PFSK-1 (cell line): ENCODE measurements around the gene GCLC.

ENCODE experiments used
- FOXP2 ChIP-seq: optimal IDR thresholded peaks from 2 replicates; pipeline ENCODE3; 2011; ENCODE audit warnings: borderline replicate concordance, control low read depth, inconsistent platforms; ENCODE audit not compliant: insufficient read depth; ENCODE audit errors: extremely low read length, extremely low read depth
- POLR2AphosphoS5 ChIP-seq: IDR thresholded peaks from 2 replicates; pipeline ENCODE4 v1.6.1; 2012; ENCODE audit warnings: low read depth, mild to moderate bottlenecking, control low read depth, low read length, moderate library complexity
- SIN3A ChIP-seq: IDR thresholded peaks from 2 replicates; pipeline ENCODE4 v1.6.1; 2012; ENCODE audit warnings: mild to moderate bottlenecking, low read length, moderate library complexity, borderline replicate concordance; ENCODE audit not compliant: insufficient read depth
- TAF1 ChIP-seq: IDR thresholded peaks from 2 replicates; pipeline ENCODE4 v1.6.1; 2012; ENCODE audit warnings: low read length, control low read depth, borderline replicate concordance; ENCODE audit not compliant: insufficient read depth
- TF ChIP-seq, protein P1 (sequence below), 2 experiments: IDR thresholded peaks; 2 replicates each; pipeline versions ENCODE4 v1.6.1 to v1.8.0; 2011 to 2012; ENCODE audit warnings: low read depth in 2 of 2, low read length in 2 of 2, control low read depth in 1 of 2, inconsistent platforms in 1 of 2, mild to moderate bottlenecking in 1 of 2, moderate library complexity in 1 of 2; ENCODE audit not compliant: insufficient read depth in 1 of 2

The GCLC gene

DNA sequence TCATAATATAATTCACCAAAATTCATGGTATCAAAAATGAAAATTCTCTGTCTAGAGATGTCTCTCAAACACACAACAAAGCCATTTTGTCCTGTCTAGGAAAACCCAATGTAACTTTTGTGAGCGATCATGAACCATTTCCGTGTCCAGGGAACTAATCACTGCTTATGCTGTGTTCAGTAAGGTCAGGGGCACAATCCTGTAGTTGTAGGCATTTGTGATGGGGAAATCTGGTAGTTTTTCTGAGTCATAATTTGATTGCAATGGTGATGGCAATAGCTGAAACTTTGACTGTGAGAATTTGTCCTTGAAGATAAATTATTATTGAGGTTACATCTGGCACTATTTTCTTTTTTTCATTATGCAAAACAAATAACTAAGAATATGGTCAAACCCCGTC lies 21.0 kb upstream of the GCLC start:
- TF ChIP-seq, protein P1, sequence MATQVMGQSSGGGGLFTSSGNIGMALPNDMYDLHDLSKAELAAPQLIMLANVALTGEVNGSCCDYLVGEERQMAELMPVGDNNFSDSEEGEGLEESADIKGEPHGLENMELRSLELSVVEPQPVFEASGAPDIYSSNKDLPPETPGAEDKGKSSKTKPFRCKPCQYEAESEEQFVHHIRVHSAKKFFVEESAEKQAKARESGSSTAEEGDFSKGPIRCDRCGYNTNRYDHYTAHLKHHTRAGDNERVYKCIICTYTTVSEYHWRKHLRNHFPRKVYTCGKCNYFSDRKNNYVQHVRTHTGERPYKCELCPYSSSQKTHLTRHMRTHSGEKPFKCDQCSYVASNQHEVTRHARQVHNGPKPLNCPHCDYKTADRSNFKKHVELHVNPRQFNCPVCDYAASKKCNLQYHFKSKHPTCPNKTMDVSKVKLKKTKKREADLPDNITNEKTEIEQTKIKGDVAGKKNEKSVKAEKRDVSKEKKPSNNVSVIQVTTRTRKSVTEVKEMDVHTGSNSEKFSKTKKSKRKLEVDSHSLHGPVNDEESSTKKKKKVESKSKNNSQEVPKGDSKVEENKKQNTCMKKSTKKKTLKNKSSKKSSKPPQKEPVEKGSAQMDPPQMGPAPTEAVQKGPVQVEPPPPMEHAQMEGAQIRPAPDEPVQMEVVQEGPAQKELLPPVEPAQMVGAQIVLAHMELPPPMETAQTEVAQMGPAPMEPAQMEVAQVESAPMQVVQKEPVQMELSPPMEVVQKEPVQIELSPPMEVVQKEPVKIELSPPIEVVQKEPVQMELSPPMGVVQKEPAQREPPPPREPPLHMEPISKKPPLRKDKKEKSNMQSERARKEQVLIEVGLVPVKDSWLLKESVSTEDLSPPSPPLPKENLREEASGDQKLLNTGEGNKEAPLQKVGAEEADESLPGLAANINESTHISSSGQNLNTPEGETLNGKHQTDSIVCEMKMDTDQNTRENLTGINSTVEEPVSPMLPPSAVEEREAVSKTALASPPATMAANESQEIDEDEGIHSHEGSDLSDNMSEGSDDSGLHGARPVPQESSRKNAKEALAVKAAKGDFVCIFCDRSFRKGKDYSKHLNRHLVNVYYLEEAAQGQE (IDR thresholded peaks at IDR 0.05; ENCODE audit: insufficient read depth in 1 of 2, low read depth in 2 of 2, low read length in 2 of 2), result no peak
- TF ChIP-seq SIN3A (no peak), TAF1 (no peak), POLR2AphosphoS5 (no peak), FOXP2 (no peak)

DNA sequence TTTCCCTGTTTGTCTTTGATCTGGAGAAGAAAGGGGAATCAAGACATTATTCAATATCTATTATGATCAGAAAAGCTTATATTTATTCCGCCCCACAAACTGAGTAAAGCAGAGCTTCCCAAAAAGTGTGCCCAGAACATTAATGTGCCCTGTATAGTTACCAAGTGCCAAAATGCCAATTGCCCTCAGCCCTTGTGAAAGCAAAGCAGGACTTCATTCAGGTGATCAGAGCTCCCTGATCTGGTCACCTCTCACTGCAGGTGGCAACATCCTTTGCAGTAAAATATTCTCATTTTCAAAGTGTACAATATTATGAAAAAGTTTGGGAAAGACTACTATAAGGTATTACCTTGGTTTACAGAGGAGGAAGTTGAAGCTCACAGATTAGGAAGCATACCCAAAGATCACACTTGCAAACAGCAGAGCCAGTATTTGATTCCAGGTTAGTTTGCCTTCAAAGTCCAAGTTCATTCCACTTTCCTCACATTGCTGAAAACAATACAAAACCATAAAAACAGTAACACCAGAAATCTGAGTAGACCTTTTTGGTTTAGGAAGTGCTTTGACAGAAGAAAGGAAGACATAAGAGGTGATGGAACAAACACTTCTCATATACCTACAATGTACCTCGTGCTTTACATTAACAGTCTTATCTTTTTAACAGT lies 19.6 kb upstream of the GCLC start:
- TF ChIP-seq POLR2AphosphoS5 (no peak), TAF1 (no peak), FOXP2 (no peak), SIN3A (no peak)
- TF ChIP-seq, protein P1 (IDR thresholded peaks at IDR 0.05; ENCODE audit: insufficient read depth in 1 of 2, low read depth in 2 of 2, low read length in 2 of 2), result no peak

DNA sequence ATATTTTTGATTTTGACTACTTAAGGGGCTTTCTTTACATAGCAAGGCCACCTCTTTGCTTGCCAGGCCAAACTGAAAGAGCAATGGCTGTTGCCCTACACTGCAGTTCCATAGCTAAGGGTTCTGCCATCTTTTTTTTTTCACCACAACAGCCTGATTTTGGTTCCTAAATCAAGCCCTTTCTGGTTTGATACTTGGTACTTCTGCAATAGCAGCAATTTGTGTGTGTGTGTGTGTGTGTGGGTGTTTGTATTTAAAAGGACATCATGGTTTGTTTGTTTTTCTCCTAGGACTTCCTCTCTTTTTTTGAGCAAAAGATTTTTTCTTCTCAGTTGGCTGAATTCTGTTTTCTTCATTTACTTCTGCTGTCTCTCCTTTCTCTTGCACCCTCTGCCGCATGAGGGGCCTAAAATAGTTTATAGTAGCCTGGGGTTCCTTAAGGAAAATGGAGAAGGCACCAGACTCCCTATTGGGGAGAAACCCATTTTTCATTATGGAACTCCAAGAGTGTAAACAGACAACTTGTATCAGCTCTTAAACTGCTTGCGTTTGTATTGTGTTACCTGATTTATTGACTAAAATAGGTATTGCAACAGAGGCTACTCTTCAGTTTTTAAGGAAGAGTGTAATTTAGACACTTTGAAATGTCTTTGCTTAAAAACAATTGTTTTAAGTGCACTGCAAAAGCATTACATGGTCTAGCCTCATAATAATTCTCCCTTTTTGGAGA lies 12.2 kb upstream of the GCLC start:
- TF ChIP-seq TAF1, result no peak
- no peak for TF ChIP-seq POLR2AphosphoS5
- TF ChIP-seq FOXP2, result no peak
- no peak for TF ChIP-seq SIN3A
- TF ChIP-seq, protein P1 (IDR thresholded peaks at IDR 0.05; ENCODE audit: insufficient read depth in 1 of 2, low read depth in 2 of 2, low read length in 2 of 2), result no peak

DNA sequence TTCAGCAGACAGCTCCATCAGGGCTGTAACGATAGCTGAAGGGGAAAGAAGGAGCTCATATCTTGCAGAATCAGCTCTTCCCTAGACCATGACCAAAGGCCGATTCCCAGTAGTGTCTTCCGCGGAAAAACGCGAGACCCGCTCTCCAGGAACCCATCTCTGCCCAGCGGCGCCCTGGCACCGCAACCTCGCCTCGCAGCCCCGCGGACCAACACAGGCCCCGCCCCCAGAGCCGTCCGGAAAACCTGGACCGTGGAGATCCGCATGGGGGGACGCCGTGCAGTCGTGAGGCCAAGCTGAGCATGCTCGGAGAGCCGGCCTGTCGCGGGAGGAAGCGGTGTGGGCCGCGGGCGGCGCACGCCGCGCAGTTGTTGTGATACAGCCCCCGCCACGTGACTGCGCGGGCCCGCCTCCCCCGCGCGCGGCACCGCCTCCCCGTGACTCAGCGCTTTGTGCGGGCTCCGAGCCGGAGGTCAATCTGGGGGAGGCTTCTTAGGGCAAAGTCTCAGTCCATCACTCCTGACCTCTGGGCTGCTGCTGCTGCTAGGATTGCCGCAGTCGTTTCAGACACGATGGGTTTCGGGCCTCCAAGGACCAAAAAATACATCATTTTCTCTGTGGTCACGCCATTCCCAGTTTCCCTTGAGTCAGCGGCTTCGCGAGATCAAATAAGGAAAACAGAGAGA lies 3.1 kb upstream of the GCLC start:
- TF ChIP-seq TAF1, result no peak
- TF ChIP-seq, protein P1 (IDR thresholded peaks at IDR 0.05; ENCODE audit: insufficient read depth in 1 of 2, low read depth in 2 of 2, low read length in 2 of 2), result no peak
- peak; percentile 98 for TF ChIP-seq FOXP2
- TF ChIP-seq SIN3A, result peak; percentile 83; the same call in 1 of the 2 replicates
- 0 out of 2 replicates have a peak, but pooled peaks have one; percentile 31 for TF ChIP-seq POLR2AphosphoS5
